ENCODE measurements around the gene NFKBIB. TPM values are rescaled to one million over a fixed set of nuclear protein-coding genes. Genes with fewer than 3 reads are reported as not detected.

Gene NFKBIB
- total and polyA plus RNA-seq, 2 of the 13 experiments (the other 11 are each of a cell fraction or from before 2014, with no cell fraction given) = 8.6 to 14.9 TPM

DNA sequence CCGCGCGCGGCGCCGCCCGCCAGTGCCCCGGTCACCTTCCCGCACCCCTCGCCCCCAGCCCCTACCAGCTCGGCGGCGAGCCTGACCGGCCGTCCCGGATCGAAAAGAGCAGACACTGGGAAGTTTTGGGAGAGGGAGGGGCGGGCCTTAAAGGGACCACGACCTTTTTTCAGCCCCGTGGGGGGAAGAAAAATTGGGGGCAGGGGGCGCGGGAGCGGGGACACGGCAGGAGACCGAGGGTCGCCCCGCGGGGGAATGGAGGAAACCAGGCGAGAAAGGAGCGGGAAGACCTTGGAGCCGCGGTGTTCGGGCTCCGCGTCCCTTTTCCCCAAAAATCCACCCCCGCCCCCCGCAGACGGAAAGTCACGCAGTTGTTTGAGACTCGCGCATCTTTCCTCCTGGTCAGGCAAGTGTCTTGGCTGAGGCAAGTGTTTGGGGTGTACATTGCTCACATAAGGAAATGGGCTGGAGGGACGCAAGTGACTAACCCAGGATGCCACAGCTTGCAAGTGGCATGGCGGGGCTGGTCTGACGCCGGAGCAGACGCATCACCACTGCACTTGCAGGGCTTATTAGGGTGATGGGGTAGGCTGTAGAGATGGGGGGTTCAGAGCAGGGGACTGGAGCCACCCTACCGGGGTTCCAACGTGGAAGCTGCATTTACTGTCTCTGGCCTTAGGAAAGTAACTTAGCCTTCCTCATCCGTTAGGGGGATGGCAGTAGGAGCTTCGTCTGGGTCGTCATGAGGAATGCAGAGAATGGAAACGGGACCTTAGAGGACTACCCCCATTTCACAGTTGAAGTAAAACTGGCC is 47.3 kb upstream of the NFKBIB start:
- Histone ChIP-seq H3K27ac (ENCODE audit: extremely low read length, insufficient read depth, low read length) (peak overlapping the region; percentile 91), H3K4me2 (ENCODE audit: low read depth, low read length) (peak overlapping the region; percentile 92), H3K79me2 (ENCODE audit: insufficient read depth, low read length) (peaks cover 27% of the 10 kb centered on the region), H3K36me3 (replicated peaks in 1 of 2; ENCODE audit: control insufficient read depth in 1 of 2, insufficient read depth in 2 of 2, low read length in 2 of 2) (peaks cover under 1 to 4% of the 10 kb centered on the region in 2 experiments; a peak in 4 of 5 replicates), H3K9me3 (ENCODE audit: low read length) (no peaks in the 10 kb centered on the region), H3K4me3 (replicated peaks in 1 of 3; ENCODE audit: insufficient read depth in 1 of 3, low read depth in 2 of 3, low read length in 3 of 3) (peak overlapping the region; percentile 84 to 93 (median 87)), H3K9ac (ENCODE audit: insufficient read depth, low read depth, low read length) (peak overlapping the region; percentile 88), H3K27me3 (ENCODE audit: control insufficient read depth in 1 of 2, insufficient read depth in 2 of 2, low read length in 2 of 2) (no peaks in the 10 kb centered on the region; a peak in 1 of 5 replicates), H2AFZ (ENCODE audit: low read length) (no peak overlapping the region), H4K20me1 (ENCODE audit: insufficient read depth, low read length) (peaks cover 17% of the 10 kb centered on the region), H3K4me1 (ENCODE audit: insufficient read depth, low read length) (peaks cover 49% of the 10 kb centered on the region)
- in situ Hi-C loops (cut with HindIII; ENCODE audit: extremely low pct_ligation_motif_present, low pct_unique_long_range_greater_than_20kb) (no loop called here), intact Hi-C loops (cut with micrococcal nuclease; ENCODE audit: unreplicated experiment) (no loop called here)
- 1% methylated on average over 36 of the region's 52 CpGs for WGBS (ENCODE audit: low lambda C conversion rate)
- CTCF ChIA-PET (ENCODE audit: low intra/inter-chr PET ratio, low total read pairs) = no interaction called here
- no peak for DNase-seq (ENCODE audit: low spot score)
- TSS peak; percentile 69 for BruUV-seq (replicated peaks)
- no peak for ATAC-seq
- no peak for FAIRE-seq
- POLR2A ChIA-PET = interaction anchor here (0.5 to 9.1 kb wide), 20 partner anchors 8 to 234 kb away, joined by 3 to 148 read pairs (median 6); partner anchors contain the start of genes ACTN4, ECH1, EIF3K and MRPS12
- TF ChIP-seq ZSCAN29 (CRISPR knock-in tag; conservative IDR thresholded peaks at IDR 0.05) (no peak), KLF12 (CRISPR knock-in tag; IDR thresholded peaks at IDR 0.05; ENCODE audit: borderline replicate concordance) (peak; percentile 5; the same call in 1 of the 2 replicates), ZNF30 (CRISPR knock-in tag; IDR thresholded peaks at IDR 0.05) (peak; percentile 46; the same call in 1 of the 2 replicates), LCORL (IDR thresholded peaks at IDR 0.05) (no peak), LCORL (CRISPR knock-in tag; IDR thresholded peaks at IDR 0.05) (peak; percentile 58; the same call in 1 of the 2 replicates), ZNF552 (CRISPR knock-in tag; IDR thresholded peaks at IDR 0.05; ENCODE audit: borderline replicate concordance) (no peak), ADNP (CRISPR knock-in tag; IDR thresholded peaks at IDR 0.05) (no peak), ZBTB42 (CRISPR knock-in tag; IDR thresholded peaks at IDR 0.05) (no peak), MED13 (CRISPR knock-in tag; IDR thresholded peaks at IDR 0.05) (0 out of 2 replicates have a peak, but pooled peaks have one; percentile 56), NFKBIZ (CRISPR knock-in tag; IDR thresholded peaks at IDR 0.05) (no peak; the same call in 1 of the 2 replicates), ZMYM3 (CRISPR knock-in tag; IDR thresholded peaks at IDR 0.05) (peak; percentile 86), CREM (IDR thresholded peaks at IDR 0.05) (no peak), CREM (CRISPR knock-in tag; IDR thresholded peaks at IDR 0.05) (no peak), POLR2G (IDR thresholded peaks at IDR 0.05; ENCODE audit: low read depth, low read length) (peak; percentile 54), ZNF543 (CRISPR knock-in tag; IDR thresholded peaks at IDR 0.05) (peak; percentile 5; the same call in 1 of the 2 replicates), KMT2B (CRISPR knock-in tag; IDR thresholded peaks at IDR 0.05) (no peak), MIER2 (CRISPR knock-in tag; IDR thresholded peaks at IDR 0.05) (0 out of 2 replicates have a peak, but pooled peaks have one; percentile 31)
- TF ChIP-seq, protein P1, sequence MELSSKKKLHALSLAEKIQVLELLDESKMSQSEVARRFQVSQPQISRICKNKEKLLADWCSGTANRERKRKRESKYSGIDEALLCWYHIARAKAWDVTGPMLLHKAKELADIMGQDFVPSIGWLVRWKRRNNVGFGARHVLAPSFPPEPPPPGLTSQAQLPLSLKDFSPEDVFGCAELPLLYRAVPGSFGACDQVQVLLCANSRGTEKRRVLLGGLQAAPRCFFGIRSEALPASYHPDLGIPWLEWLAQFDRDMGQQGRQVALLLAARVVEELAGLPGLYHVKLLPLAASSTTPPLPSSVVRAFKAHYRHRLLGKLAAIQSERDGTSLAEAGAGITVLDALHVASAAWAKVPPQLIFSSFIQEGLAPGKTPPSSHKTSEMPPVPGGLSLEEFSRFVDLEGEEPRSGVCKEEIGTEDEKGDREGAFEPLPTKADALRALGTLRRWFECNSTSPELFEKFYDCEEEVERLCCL (CRISPR knock-in tag; IDR thresholded peaks at IDR 0.05; ENCODE audit: borderline replicate concordance) = no peak
- TF ChIP-seq, protein P2, sequence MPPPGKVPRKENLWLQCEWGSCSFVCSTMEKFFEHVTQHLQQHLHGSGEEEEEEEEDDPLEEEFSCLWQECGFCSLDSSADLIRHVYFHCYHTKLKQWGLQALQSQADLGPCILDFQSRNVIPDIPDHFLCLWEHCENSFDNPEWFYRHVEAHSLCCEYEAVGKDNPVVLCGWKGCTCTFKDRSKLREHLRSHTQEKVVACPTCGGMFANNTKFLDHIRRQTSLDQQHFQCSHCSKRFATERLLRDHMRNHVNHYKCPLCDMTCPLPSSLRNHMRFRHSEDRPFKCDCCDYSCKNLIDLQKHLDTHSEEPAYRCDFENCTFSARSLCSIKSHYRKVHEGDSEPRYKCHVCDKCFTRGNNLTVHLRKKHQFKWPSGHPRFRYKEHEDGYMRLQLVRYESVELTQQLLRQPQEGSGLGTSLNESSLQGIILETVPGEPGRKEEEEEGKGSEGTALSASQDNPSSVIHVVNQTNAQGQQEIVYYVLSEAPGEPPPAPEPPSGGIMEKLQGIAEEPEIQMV (CRISPR knock-in tag; IDR thresholded peaks at IDR 0.05; ENCODE audit: low read depth) = no peak; the same call in 1 of the 2 replicates
